ENCODE data around the gene SPOCK2. TPM values are rescaled to one million over a fixed set of nuclear protein-coding genes. Genes with fewer than 3 reads are reported as not detected.
A peak's percentile ranks its signal among the peaks of the same experiment; 100 is the strongest.

Gene SPOCK2
- polyA plus RNA-seq, 1 of the 3 experiments (the other 2 are of a cell fraction) = 0.18 TPM

DNA sequence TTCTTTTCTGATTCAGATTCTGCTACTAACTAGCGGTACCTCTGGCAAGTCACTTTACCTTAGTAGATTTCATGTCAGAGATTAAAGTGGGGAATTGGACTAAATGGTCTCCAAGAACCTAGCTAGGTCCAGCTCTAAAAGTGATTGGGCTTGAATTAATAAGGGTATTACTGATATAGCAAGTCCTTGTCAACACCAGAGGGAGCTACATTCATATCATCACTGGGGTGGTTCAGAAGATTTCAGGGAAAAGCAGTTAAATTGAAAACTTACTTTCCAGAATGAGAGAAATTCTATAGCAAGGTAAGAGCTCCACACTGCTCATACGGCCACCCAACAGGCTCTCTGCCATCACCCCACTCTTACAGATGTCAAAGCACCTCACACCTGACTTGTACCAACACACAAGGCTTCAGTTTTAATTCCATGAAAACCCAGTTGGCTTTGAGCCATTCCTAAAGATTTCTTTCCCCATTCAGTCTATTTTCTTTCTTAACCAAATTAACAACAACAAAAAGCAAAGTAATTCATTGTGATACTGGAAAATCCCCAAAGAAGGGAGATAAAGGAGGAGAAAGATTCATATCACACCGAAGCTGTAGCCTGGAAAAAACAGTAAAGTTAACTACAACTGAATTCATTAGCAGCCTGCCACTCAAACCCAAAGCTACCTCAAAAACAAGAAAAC, 38.0 kb upstream of the SPOCK2 start:
- peak; percentile 45 for DNase-seq
- H3K27me3 ChIP-seq (ENCODE audit: insufficient read depth) = no peaks in the 10 kb centered on the region
- H4K20me1 ChIP-seq (ENCODE audit: insufficient read depth) = no peaks in the 10 kb centered on the region
- no peak overlapping the region for H3K27ac ChIP-seq (ENCODE audit: low read depth in 2 of 2, low read length in 1 of 2)
- peaks cover 10% of the 10 kb centered on the region for H3F3A ChIP-seq (replicated peaks; ENCODE audit: insufficient read depth)
- H3K9ac ChIP-seq = no peak overlapping the region
- POLR2A ChIA-PET = no interaction called here
- H3K4me2 ChIP-seq = no peak overlapping the region
- TF ChIP-seq RAD21 (IDR thresholded peaks at IDR 0.05; ENCODE audit: low read length) = peak; percentile 76
- TF ChIP-seq, protein P1, sequence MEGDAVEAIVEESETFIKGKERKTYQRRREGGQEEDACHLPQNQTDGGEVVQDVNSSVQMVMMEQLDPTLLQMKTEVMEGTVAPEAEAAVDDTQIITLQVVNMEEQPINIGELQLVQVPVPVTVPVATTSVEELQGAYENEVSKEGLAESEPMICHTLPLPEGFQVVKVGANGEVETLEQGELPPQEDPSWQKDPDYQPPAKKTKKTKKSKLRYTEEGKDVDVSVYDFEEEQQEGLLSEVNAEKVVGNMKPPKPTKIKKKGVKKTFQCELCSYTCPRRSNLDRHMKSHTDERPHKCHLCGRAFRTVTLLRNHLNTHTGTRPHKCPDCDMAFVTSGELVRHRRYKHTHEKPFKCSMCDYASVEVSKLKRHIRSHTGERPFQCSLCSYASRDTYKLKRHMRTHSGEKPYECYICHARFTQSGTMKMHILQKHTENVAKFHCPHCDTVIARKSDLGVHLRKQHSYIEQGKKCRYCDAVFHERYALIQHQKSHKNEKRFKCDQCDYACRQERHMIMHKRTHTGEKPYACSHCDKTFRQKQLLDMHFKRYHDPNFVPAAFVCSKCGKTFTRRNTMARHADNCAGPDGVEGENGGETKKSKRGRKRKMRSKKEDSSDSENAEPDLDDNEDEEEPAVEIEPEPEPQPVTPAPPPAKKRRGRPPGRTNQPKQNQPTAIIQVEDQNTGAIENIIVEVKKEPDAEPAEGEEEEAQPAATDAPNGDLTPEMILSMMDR (IDR thresholded peaks at IDR 0.05) = peak; percentile 56
- TF ChIP-seq JUND (IDR thresholded peaks at IDR 0.05) = no peak
- peak; percentile 75 for TF ChIP-seq SMC3 (IDR thresholded peaks at IDR 0.05; ENCODE audit: low read depth, low read length)
- H3K4me3 ChIP-seq (ENCODE audit: low read depth in 2 of 2, low read length in 1 of 2) = no peak overlapping the region
- no peak overlapping the region for H2AFZ ChIP-seq (ENCODE audit: low read depth)
- no peaks in the 10 kb centered on the region for H3K9me3 ChIP-seq
- peaks cover 0 to 13% of the 10 kb centered on the region in 2 experiments for H3K36me3 ChIP-seq (replicated peaks in 1 of 2; ENCODE audit: control insufficient read depth in 1 of 2, insufficient read depth in 2 of 2, low read length in 1 of 2)
- peaks cover 0 to 6% of the 10 kb centered on the region in 2 experiments; a peak in 2 of 4 replicates for H3K4me1 ChIP-seq (ENCODE audit: control insufficient read depth in 1 of 2, insufficient read depth in 2 of 2, low read depth in 1 of 2, low read length in 1 of 2)
- H3K9me2 ChIP-seq = no peaks in the 10 kb centered on the region
- CTCF ChIA-PET = interaction anchor here (0.7 to 3.1 kb wide), 28 partner anchors 10 to 230 kb away, joined by 3 to 17 read pairs (median 4); partner anchors contain the start of genes ANAPC16, ASCC1 and DDIT4
- WGBS (ENCODE audit: low lambda C conversion rate) = 65% methylated on average over 3 of the region's 3 CpGs
- no peaks in the 10 kb centered on the region for H3K79me2 ChIP-seq (ENCODE audit: insufficient read depth)

DNA sequence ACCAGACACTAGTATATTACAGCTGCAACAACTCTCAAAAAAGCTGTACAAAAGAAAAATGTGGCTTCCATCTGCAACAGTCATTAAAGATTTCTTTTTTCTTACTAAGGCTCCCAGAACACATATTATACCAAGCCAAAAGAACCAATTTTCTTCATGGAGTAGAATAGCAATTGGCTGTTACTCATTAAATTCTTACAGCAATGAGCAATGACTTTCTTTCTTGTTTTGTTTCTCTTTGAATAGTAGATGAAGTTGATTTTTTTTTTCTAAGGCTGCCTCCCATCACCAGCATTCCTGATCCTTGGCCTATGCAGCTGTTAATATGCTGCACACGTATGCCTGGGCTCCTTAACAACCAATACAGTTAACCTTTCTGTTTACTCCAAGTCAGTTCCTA, 36.6 kb upstream of the SPOCK2 start:
- Histone ChIP-seq H3K9me3 (no peaks in the 10 kb centered on the region), H3K4me2 (no peak overlapping the region), H3K27me3 (ENCODE audit: insufficient read depth) (no peaks in the 10 kb centered on the region), H3F3A (replicated peaks; ENCODE audit: insufficient read depth) (peaks cover 10% of the 10 kb centered on the region), H4K20me1 (ENCODE audit: insufficient read depth) (no peaks in the 10 kb centered on the region), H3K36me3 (replicated peaks in 1 of 2; ENCODE audit: control insufficient read depth in 1 of 2, insufficient read depth in 2 of 2, low read length in 1 of 2) (peaks cover 0 to 17% of the 10 kb centered on the region in 2 experiments), H3K27ac (ENCODE audit: low read depth in 2 of 2, low read length in 1 of 2) (peak overlapping the region in 1 of 2 experiments; percentile 43; a peak in 2 of 4 replicates), H3K4me1 (ENCODE audit: control insufficient read depth in 1 of 2, insufficient read depth in 2 of 2, low read depth in 1 of 2, low read length in 1 of 2) (peaks cover 0 to 6% of the 10 kb centered on the region in 2 experiments; a peak in 2 of 4 replicates), H3K9me2 (no peaks in the 10 kb centered on the region), H3K9ac (no peak overlapping the region), H2AFZ (ENCODE audit: low read depth) (no peak overlapping the region), H3K79me2 (ENCODE audit: insufficient read depth) (no peaks in the 10 kb centered on the region), H3K4me3 (ENCODE audit: low read depth in 2 of 2, low read length in 1 of 2) (no peak overlapping the region)
- WGBS (ENCODE audit: low lambda C conversion rate) = 84% methylated on average over 1 of the region's 1 CpG
- ChIA-PET CTCF (interaction anchor here (1.0 to 2.8 kb wide), 13 partner anchors 11 to 229 kb away, joined by 3 to 8 read pairs (median 5); no protein-coding TSS in a partner anchor), POLR2A (interaction anchor here (1.1 kb wide), 1 partner anchor 96 kb away, joined by 4 read pairs; no protein-coding TSS in a partner anchor)
- DNase-seq = no peak
- TF ChIP-seq TEAD4 (IDR thresholded peaks at IDR 0.05; ENCODE audit: borderline replicate concordance, insufficient read depth) = no peak
- no peak for TF ChIP-seq GABPA (IDR thresholded peaks at IDR 0.05; ENCODE audit: low read depth)
- no peak for TF ChIP-seq GATA2 (CRISPR knock-in tag; IDR thresholded peaks at IDR 0.05)
- TF ChIP-seq SIN3A (IDR thresholded peaks at IDR 0.05; ENCODE audit: borderline replicate concordance, low read depth, low read length) = no peak
- no peak for TF ChIP-seq RXRA (IDR thresholded peaks at IDR 0.05; ENCODE audit: borderline replicate concordance, low read depth)
- TF ChIP-seq, protein P2, sequence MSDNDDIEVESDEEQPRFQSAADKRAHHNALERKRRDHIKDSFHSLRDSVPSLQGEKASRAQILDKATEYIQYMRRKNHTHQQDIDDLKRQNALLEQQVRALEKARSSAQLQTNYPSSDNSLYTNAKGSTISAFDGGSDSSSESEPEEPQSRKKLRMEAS (IDR thresholded peaks at IDR 0.05; ENCODE audit: low read depth) = no peak
- no peak for TF ChIP-seq MEF2A (IDR thresholded peaks at IDR 0.05; ENCODE audit: borderline replicate concordance, low read depth)
- TF ChIP-seq RCOR1 (IDR thresholded peaks at IDR 0.05; ENCODE audit: low read length) = no peak
- TF ChIP-seq, protein P1 (IDR thresholded peaks at IDR 0.05) = no peak
- no peak for TF ChIP-seq CHD2 (IDR thresholded peaks at IDR 0.05; ENCODE audit: low read length, partially characterized antibody)
- TF ChIP-seq, protein P3, sequence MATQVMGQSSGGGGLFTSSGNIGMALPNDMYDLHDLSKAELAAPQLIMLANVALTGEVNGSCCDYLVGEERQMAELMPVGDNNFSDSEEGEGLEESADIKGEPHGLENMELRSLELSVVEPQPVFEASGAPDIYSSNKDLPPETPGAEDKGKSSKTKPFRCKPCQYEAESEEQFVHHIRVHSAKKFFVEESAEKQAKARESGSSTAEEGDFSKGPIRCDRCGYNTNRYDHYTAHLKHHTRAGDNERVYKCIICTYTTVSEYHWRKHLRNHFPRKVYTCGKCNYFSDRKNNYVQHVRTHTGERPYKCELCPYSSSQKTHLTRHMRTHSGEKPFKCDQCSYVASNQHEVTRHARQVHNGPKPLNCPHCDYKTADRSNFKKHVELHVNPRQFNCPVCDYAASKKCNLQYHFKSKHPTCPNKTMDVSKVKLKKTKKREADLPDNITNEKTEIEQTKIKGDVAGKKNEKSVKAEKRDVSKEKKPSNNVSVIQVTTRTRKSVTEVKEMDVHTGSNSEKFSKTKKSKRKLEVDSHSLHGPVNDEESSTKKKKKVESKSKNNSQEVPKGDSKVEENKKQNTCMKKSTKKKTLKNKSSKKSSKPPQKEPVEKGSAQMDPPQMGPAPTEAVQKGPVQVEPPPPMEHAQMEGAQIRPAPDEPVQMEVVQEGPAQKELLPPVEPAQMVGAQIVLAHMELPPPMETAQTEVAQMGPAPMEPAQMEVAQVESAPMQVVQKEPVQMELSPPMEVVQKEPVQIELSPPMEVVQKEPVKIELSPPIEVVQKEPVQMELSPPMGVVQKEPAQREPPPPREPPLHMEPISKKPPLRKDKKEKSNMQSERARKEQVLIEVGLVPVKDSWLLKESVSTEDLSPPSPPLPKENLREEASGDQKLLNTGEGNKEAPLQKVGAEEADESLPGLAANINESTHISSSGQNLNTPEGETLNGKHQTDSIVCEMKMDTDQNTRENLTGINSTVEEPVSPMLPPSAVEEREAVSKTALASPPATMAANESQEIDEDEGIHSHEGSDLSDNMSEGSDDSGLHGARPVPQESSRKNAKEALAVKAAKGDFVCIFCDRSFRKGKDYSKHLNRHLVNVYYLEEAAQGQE (IDR thresholded peaks at IDR 0.05; ENCODE audit: low read depth, low read length) = no peak
